ENCODE measurements around the gene GRIK3.

- TF ChIP-seq CTCF (IDR thresholded peaks at IDR 0.05) (no peak), POLR2A (IDR thresholded peaks at IDR 0.05) (no peak)
Observed at GRCh38 chr1:36925251-36925650, 109.1 kb downstream of the GRIK3 start.

Data from right lobe of liver (tissue), 4 donors.